ENCODE measurements around the gene SHTN1. TPM values are rescaled to one million over a fixed set of nuclear protein-coding genes. Genes with fewer than 3 reads are reported as not detected.
A peak's percentile ranks its signal among the peaks of the same experiment; 100 is the strongest.

SHTN1 gene
- 2.6 TPM for total RNA-seq
- long read RNA-seq: 0 reads

GRCh38 chr10:117005026-117005526 is at the start of gene SHTN1:
SHTN1 (minus strand) TSS chr10:117005187; CDS start chr10:117005079, 108 bp downstream.
- ATAC-seq (ENCODE audit: poor library complexity): peak; percentile 89
- DNase-seq: peak; percentile 76
- intact Hi-C loops (cut with DNase I): no loop called here

GRCh38 chr10:117053482-117053881 is 48.5 kb upstream of the SHTN1 start:
- intact Hi-C loops (cut with DNase I): no loop called here
- no peak for ATAC-seq (ENCODE audit: poor library complexity)
- DNase-seq: no peak

- DNase-seq (no peak), ATAC-seq (ENCODE audit: poor library complexity) (no peak)
- intact Hi-C loops (cut with DNase I): no loop called here
Measured at GRCh38 chr10:117047947-117048346, 43.0 kb upstream of the SHTN1 start.

- no peak for ATAC-seq (ENCODE audit: poor library complexity)
- DNase-seq: no peak
- intact Hi-C loops (cut with DNase I): no loop called here
Measured at GRCh38 chr10:117016266-117016665, 11.3 kb upstream of the SHTN1 start.

GRCh38 chr10:117014835-117015234 is 9.8 kb upstream of the SHTN1 start:
- ATAC-seq (ENCODE audit: poor library complexity) (no peak), DNase-seq (no peak)
- intact Hi-C loops (cut with DNase I): no loop called here

GRCh38 chr10:117007080-117007479 is 2.1 kb upstream of the SHTN1 start:
- intact Hi-C loops (cut with DNase I): no loop called here
- ATAC-seq (ENCODE audit: poor library complexity) (no peak), DNase-seq (no peak)

GRCh38 chr10:117005527-117006055 is 604 bp upstream of the SHTN1 start:
- DNase-seq (no peak), ATAC-seq (ENCODE audit: poor library complexity) (peak; percentile 42)
- intact Hi-C loops (cut with DNase I): no loop called here

- peak; percentile 71 for DNase-seq
- intact Hi-C loops (cut with DNase I): no loop called here
Measured at GRCh38 chr10:117004227-117005025, 561 bp downstream of the SHTN1 start.

GRCh38 chr10:117003336-117003735 is 1.7 kb downstream of the SHTN1 start:
- ATAC-seq (ENCODE audit: poor library complexity) (no peak), DNase-seq (no peak)
- intact Hi-C loops (cut with DNase I): no loop called here

More at GRCh38 chr10:117004227-117005025, 561 bp downstream of the SHTN1 start:
- peak; percentile 91 for ATAC-seq (ENCODE audit: poor library complexity)

- DNase-seq: no peak
- intact Hi-C loops (cut with DNase I): no loop called here
- no peak for ATAC-seq (ENCODE audit: poor library complexity)
Measured at GRCh38 chr10:117002206-117002605, 2.8 kb downstream of the SHTN1 start.

GRCh38 chr10:117001144-117001543 is 3.8 kb downstream of the SHTN1 start:
- no peak for DNase-seq
- intact Hi-C loops (cut with DNase I): no loop called here
- no peak for ATAC-seq (ENCODE audit: poor library complexity)

- no peak for ATAC-seq (ENCODE audit: poor library complexity)
- no peak for DNase-seq
- intact Hi-C loops (cut with DNase I): no loop called here
Measured at GRCh38 chr10:117000580-117000979, 4.4 kb downstream of the SHTN1 start.

GRCh38 chr10:116998172-116998571 is 6.8 kb downstream of the SHTN1 start:
- intact Hi-C loops (cut with DNase I): no loop called here
- no peak for DNase-seq
- ATAC-seq (ENCODE audit: poor library complexity): no peak

- intact Hi-C loops (cut with DNase I): no loop called here
- ATAC-seq (ENCODE audit: poor library complexity): no peak
- no peak for DNase-seq
Measured at GRCh38 chr10:116997015-116997414, 8.0 kb downstream of the SHTN1 start.

- DNase-seq: no peak
- intact Hi-C loops (cut with DNase I): no loop called here
- no peak for ATAC-seq (ENCODE audit: poor library complexity)
Measured at GRCh38 chr10:116995648-116996047, 9.3 kb downstream of the SHTN1 start.

GRCh38 chr10:116994113-116994890 is 10.7 kb downstream of the SHTN1 start:
- DNase-seq (no peak), ATAC-seq (ENCODE audit: poor library complexity) (no peak)
- intact Hi-C loops (cut with DNase I): no loop called here

GRCh38 chr10:116993610-116994009 is 11.4 kb downstream of the SHTN1 start:
- ATAC-seq (ENCODE audit: poor library complexity) (no peak), DNase-seq (no peak)
- intact Hi-C loops (cut with DNase I): no loop called here

- DNase-seq (no peak), ATAC-seq (ENCODE audit: poor library complexity) (no peak)
- intact Hi-C loops (cut with DNase I): no loop called here
Measured at GRCh38 chr10:116992183-116992582, 12.8 kb downstream of the SHTN1 start.

- no peak for DNase-seq
- intact Hi-C loops (cut with DNase I): no loop called here
- no peak for ATAC-seq (ENCODE audit: poor library complexity)
Measured at GRCh38 chr10:116990276-116990800, 14.6 kb downstream of the SHTN1 start.
